IMR-90 (cell line): ENCODE results near the gene CAMK2G. TPM values are rescaled to one million over a fixed set of nuclear protein-coding genes. Genes with fewer than 3 reads are reported as not detected.

Source experiments
- ATAC-seq: fragments of 200-7000 bp; cut with Tn5 transposase; 2 replicates; pipeline ENCODE4 v1.9.1; 2020; ENCODE audit warnings: low read depth, mild to moderate bottlenecking, moderate library complexity
- BruUV-seq: library from RNA; stranded (reverse); fragments of 400-500 nt; replicated peaks from 2 replicates; lab custom pipeline; 2021; lab: Mats Ljungman, UMichigan
- CTCF ChIA-PET: fragments of 300-600 bp; formaldehyde crosslinking; extraction: SDS; loops from one replicate; lab custom pipeline; 2021; ENCODE audit warnings: antibody characterized with exemption; lab: Yijun Ruan, JAX
- POLR2A ChIA-PET: fragments of 300-600 bp; sonication (Branson Sonifier 250); formaldehyde crosslinking; loops from one replicate; lab custom pipeline; 2022; ENCODE audit warnings: antibody characterized with exemption; ENCODE audit not compliant: unreplicated experiment; lab: Charles Lee
- DNase-seq: peaks from one replicate; pipeline ENCODE4 v3.0.0; 2013
- H2AFZ ChIP-seq: replicated peaks from 2 replicates; pipeline ENCODE3; 2013; ENCODE audit warnings: low read length, mild to moderate bottlenecking; ENCODE audit not compliant: poor library complexity
- H2AK5ac ChIP-seq: 2 replicates; pipeline ENCODE4 v1.6.1; 2013; ENCODE audit warnings: low read depth, low read length, inconsistent platforms
- H2AK9ac ChIP-seq: replicated peaks from 2 replicates; pipeline ENCODE3; 2013; ENCODE audit warnings: mild to moderate bottlenecking, low read depth, low read length, moderate library complexity; ENCODE audit not compliant: poor library complexity
- H2BK120ac ChIP-seq: 2 replicates; pipeline ENCODE4 v1.6.1; 2013; ENCODE audit warnings: low read depth, low read length, inconsistent platforms
- H2BK15ac ChIP-seq: 3 replicates; pipeline ENCODE4 v1.6.1; 2013; ENCODE audit warnings: low read depth, low read length, inconsistent platforms
- H2BK20ac ChIP-seq: 2 replicates; pipeline ENCODE4 v1.6.1; 2013; ENCODE audit warnings: low read depth, mild to moderate bottlenecking, inconsistent platforms, low read length, moderate library complexity
- H2BK5ac ChIP-seq: 2 replicates; pipeline ENCODE4 v1.6.1; 2013; ENCODE audit warnings: mild to moderate bottlenecking, low read depth, low read length, inconsistent platforms; ENCODE audit not compliant: poor library complexity, severe bottlenecking
- H3K14ac ChIP-seq: replicated peaks from 2 replicates; pipeline ENCODE4 v1.6.1; 2013; ENCODE audit warnings: low read depth, low read length, inconsistent platforms
- H3K18ac ChIP-seq: 2 replicates; pipeline ENCODE4 v1.6.1; 2013; ENCODE audit warnings: low read depth, low read length, control low read depth
- H3K23ac ChIP-seq: 2 replicates; pipeline ENCODE4 v1.6.1; 2013; ENCODE audit warnings: low read depth, low read length, inconsistent platforms
- H3K27ac ChIP-seq: 2 replicates; pipeline ENCODE4 v1.5.1; 2013; ENCODE audit warnings: mild to moderate bottlenecking, control low read depth, low read length; ENCODE audit not compliant: insufficient read depth
- H3K27me3 ChIP-seq: 2 replicates; pipeline ENCODE4 v1.6.1; 2013; ENCODE audit warnings: low read length; ENCODE audit not compliant: control insufficient read depth, insufficient read depth
- H3K36me3 ChIP-seq: 2 replicates; pipeline ENCODE4 v1.6.1; 2013; ENCODE audit warnings: low read length, mixed read lengths; ENCODE audit not compliant: control insufficient read depth, insufficient read depth
- H3K4ac ChIP-seq: 2 replicates; pipeline ENCODE4 v1.6.1; 2013; ENCODE audit warnings: low read depth, low read length, inconsistent platforms
- H3K4me1 ChIP-seq: 2 replicates; pipeline ENCODE4 v1.6.1; 2013; ENCODE audit warnings: low read length, mixed read lengths; ENCODE audit not compliant: control insufficient read depth, insufficient read depth
- H3K4me2 ChIP-seq: 2 replicates; pipeline ENCODE4 v1.6.1; 2013; ENCODE audit warnings: low read depth, mild to moderate bottlenecking, control low read depth, low read length, moderate library complexity
- H3K4me3 ChIP-seq: 2 replicates; pipeline ENCODE4 v1.5.1; 2013; ENCODE audit warnings: low read depth, mild to moderate bottlenecking, control low read depth, low read length, moderate library complexity; ENCODE audit not compliant: insufficient read depth
- H3K56ac ChIP-seq: 2 replicates; pipeline ENCODE4 v1.6.1; 2013; ENCODE audit warnings: low read length, inconsistent platforms; ENCODE audit not compliant: insufficient read depth; ENCODE audit errors: extremely low read depth
- H3K79me1 ChIP-seq, 2 experiments: 2 replicates each; pipeline ENCODE4 v1.6.1; 2013; ENCODE audit warnings: low read length in 2 of 2, inconsistent platforms in 1 of 2, low read depth in 1 of 2
- H3K9ac ChIP-seq: 2 replicates; pipeline ENCODE4 v1.6.1; 2013; ENCODE audit warnings: low read depth, low read length, control low read depth
- H3K9me1 ChIP-seq: 2 replicates; pipeline ENCODE4 v1.6.1; 2013; ENCODE audit warnings: low read length, inconsistent platforms; ENCODE audit not compliant: insufficient read depth
- H3K9me3 ChIP-seq: 2 replicates; pipeline ENCODE4 v1.6.1; 2013; ENCODE audit warnings: low read length; ENCODE audit not compliant: control insufficient read depth, insufficient read depth
- H4K20me1 ChIP-seq: 2 replicates; pipeline ENCODE4 v1.6.1; 2013; ENCODE audit warnings: low read length, inconsistent platforms; ENCODE audit not compliant: insufficient read depth
- H4K5ac ChIP-seq: 2 replicates; pipeline ENCODE4 v1.6.1; 2013; ENCODE audit warnings: mild to moderate bottlenecking, low read depth, low read length, control low read depth
- H4K8ac ChIP-seq, 2 experiments: 2 replicates each; pipeline ENCODE4 v1.6.1; 2013; ENCODE audit warnings: low read depth in 2 of 2, low read length in 2 of 2, control low read depth in 1 of 2, inconsistent platforms in 1 of 2
- H4K91ac ChIP-seq: 2 replicates; pipeline ENCODE4 v1.6.1; 2013; ENCODE audit warnings: low read depth, low read length, inconsistent platforms; ENCODE audit not compliant: insufficient read depth
- CTCF ChIP-seq: conservative IDR thresholded peaks from 2 replicates; pipeline ENCODE4 v1.5.1; 2012; ENCODE audit warnings: mild to moderate bottlenecking, low read depth, low read length, improper control_type of control experiment
- FOS ChIP-seq: fragments of 150-350 bp; IDR thresholded peaks from 2 replicates; pipeline ENCODE4 v1.6.1; 2016; ENCODE audit warnings: low read depth, low read length
- MAFK ChIP-seq: IDR thresholded peaks from 2 replicates; pipeline ENCODE4 v1.6.1; 2012; ENCODE audit warnings: low read depth, low read length, improper control_type of control experiment
- MAZ ChIP-seq: IDR thresholded peaks from 2 replicates; pipeline ENCODE4 v1.6.1; 2012; ENCODE audit warnings: low read depth, mild to moderate bottlenecking, low read length, improper control_type of control experiment, moderate library complexity, borderline replicate concordance
- POLR2A ChIP-seq: IDR thresholded peaks from 2 replicates; pipeline ENCODE4 v1.6.1; 2012; ENCODE audit warnings: mild to moderate bottlenecking, low read depth, low read length
- RCOR1 ChIP-seq: IDR thresholded peaks from 2 replicates; pipeline ENCODE4 v1.6.1; 2012; ENCODE audit warnings: mild to moderate bottlenecking, low read length, improper control_type of control experiment; ENCODE audit not compliant: insufficient replicate concordance
- RFX5 ChIP-seq: IDR thresholded peaks from 2 replicates; pipeline ENCODE4 v1.8.0; 2012; ENCODE audit warnings: low read depth, mild to moderate bottlenecking, low read length, moderate library complexity
- USF2 ChIP-seq: fragments of 150-350 bp; IDR thresholded peaks from 2 replicates; pipeline ENCODE4 v1.6.1; 2017; ENCODE audit warnings: mild to moderate bottlenecking, antibody characterized with exemption, low read length, low read depth
- WGBS, 2 experiments: methylation state at CpG; one replicate each; pipeline versions ENCODE4 v1.1.5 to v1.1.7; 2013; ENCODE audit warnings: missing lambda C conversion rate in 2 of 2; ENCODE audit not compliant: insufficient read length in 1 of 2; ENCODE audit errors: extremely low coverage in 2 of 2; 5-methylcytosine and 5-hydroxymethylcytosine counted together
- dilution Hi-C: fragments of 300-500 bp; cut with HindIII; formaldehyde crosslinking; loops from one replicate; pipeline ENCODE4 v1.14.3; 2018; ENCODE audit warnings: low sequenced_read_pairs; ENCODE audit not compliant: unreplicated experiment
- in situ Hi-C: fragments of 300-500 bp; cut with MboI; formaldehyde crosslinking; loops from 3 replicates; pipeline ENCODE4 v1.14.3; 2019; ENCODE audit warnings: low sequenced_read_pairs, inconsistent platforms, mixed read lengths
- intact Hi-C: fragments of 100-400 bp; cut with micrococcal nuclease; formaldehyde crosslinking; loops from 2 replicates; pipeline ENCODE4 v1.10.0; 2022
- polyA plus RNA-seq, 3 experiments: library from polyadenylated mRNA; depleted of rRNA; stranded (reverse); fragments of >200 nt; gene quantifications; 2 replicates each; pipeline ENCODE4 v1.2.3, GENCODE V29; 2012; ENCODE audit warnings: low replicate concordance in 1 of 3
- total RNA-seq: library from RNA; depleted of rRNA; stranded (reverse); fragments of >200 nt; gene quantifications from 2 replicates; pipeline ENCODE4 v1.2.3, GENCODE V29; 2012

Gene CAMK2G
- total and polyA plus RNA-seq, 2 of the 4 experiments (the other 2 are of a cell fraction), result 20.4 to 25.4 TPM

GRCh38 chr10:73769396-73769795 is 105.0 kb downstream of the CAMK2G start:
- no peak for DNase-seq
- no peak overlapping the region for H3K56ac ChIP-seq
- H3K4me1 ChIP-seq, result peaks cover 3% of the 10 kb centered on the region; the same call in 1 of the 2 replicates
- BruUV-seq, result no TSS peak
- TF ChIP-seq CTCF, result no peak
- no peak for TF ChIP-seq RFX5
- no peak for TF ChIP-seq POLR2A
- TF ChIP-seq MAZ, result no peak
- TF ChIP-seq MAFK, result no peak
- TF ChIP-seq USF2, result no peak
- TF ChIP-seq FOS, result no peak
- TF ChIP-seq RCOR1, result no peak
- H2BK120ac ChIP-seq, result no peak overlapping the region
- dilution Hi-C loops (no loop called here), in situ Hi-C loops (no loop called here), intact Hi-C loops (no loop called here)
- no peak overlapping the region for H2AK9ac ChIP-seq
- no peak overlapping the region for H3K27ac ChIP-seq
- H3K4ac ChIP-seq, result no peak overlapping the region
- no peak overlapping the region for H3K4me2 ChIP-seq
- CTCF ChIA-PET, result no interaction called here
- H3K9me3 ChIP-seq, result no peaks in the 10 kb centered on the region
- peaks cover 13% of the 10 kb centered on the region for H3K9me1 ChIP-seq
- peaks cover 10% of the 10 kb centered on the region for H4K20me1 ChIP-seq
- peaks cover 64% of the 10 kb centered on the region for H3K36me3 ChIP-seq
- H3K9ac ChIP-seq, result no peak overlapping the region
- ATAC-seq, result no peak
- no peak overlapping the region for H3K18ac ChIP-seq
- no peak overlapping the region for H2BK5ac ChIP-seq
- WGBS, 2 experiments, result 100% methylated on average over 2 of the region's 5 CpGs; no CpG with 5 or more reads in 1 of the 2 experiments
- H2AFZ ChIP-seq, result no peak overlapping the region
- POLR2A ChIA-PET, result no interaction called here
- no peak overlapping the region for H3K14ac ChIP-seq
- no peak overlapping the region for H4K8ac ChIP-seq
- no peak overlapping the region for H2BK20ac ChIP-seq
- H4K91ac ChIP-seq, result no peak overlapping the region
- H2AK5ac ChIP-seq, result no peak overlapping the region
- no peaks in the 10 kb centered on the region for H3K27me3 ChIP-seq
- H2BK15ac ChIP-seq, result no peak overlapping the region
- no peak overlapping the region for H3K23ac ChIP-seq
- H3K79me1 ChIP-seq, result peaks cover 19 to 63% of the 10 kb centered on the region in 2 experiments
- no peak overlapping the region for H3K4me3 ChIP-seq
- H4K5ac ChIP-seq, result no peak overlapping the region
